Activated T-cell treated with anti-CD3 and anti-CD28 coated beads for 4 hours (primary cell): ENCODE data around the gene MYO1D.
A peak's percentile ranks its signal among the peaks of the same experiment; 100 is the strongest.
"Not testable (repeated sequence)": the region's sequence is repeated elsewhere in the genome, so short reads cannot be mapped to it uniquely, and the experiment has no call there.

ENCODE experiments used
- DNase-seq: peaks from one replicate; pipeline ENCODE4 v3.0.0-alpha.2; 2020

The MYO1D gene

DNA sequence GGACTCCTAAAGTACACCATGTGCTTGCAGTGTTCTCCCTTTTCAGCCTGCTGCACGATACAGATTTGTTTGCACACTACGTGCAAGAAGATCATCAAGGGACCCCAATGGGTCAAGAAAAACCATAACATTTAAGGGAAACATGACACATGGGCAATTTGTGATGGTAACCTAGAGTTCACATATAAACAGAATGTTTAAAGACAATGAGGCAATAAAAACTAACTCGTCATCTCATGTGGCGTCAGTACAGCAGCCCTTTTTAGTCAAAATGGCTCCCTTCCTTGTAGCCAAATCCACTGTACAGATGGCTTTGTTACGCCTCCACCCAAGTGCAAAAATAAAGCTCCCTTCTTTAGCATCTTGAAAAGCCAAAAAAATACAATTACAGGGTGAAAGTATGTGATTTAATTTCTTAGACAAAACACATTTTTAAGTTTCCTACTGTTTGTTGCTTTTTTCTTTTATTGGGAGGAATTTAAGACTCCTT is 216.4 kb downstream of the MYO1D start:
- DNase-seq = no peak

DNA sequence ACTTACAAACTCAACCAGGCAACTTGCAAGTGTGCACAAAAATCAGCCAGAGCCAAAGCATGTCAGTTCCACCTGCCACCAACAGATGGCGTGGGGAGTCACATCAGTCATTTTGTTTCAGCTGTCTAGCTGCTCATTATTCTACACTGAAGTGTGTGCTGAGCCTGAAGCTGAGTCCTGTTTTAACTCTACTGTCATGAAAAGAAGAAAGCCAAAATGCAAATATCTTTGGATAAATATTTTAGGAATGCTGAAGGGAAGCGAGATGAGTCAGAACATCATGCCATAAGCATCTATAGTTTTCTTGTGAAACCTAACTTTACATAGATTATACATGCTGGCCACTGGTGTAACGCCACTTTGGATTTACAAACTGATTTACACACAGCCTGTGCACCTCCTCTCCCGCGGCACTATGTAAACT is 217.5 kb downstream of the MYO1D start:
- DNase-seq = peak; percentile 50

DNA sequence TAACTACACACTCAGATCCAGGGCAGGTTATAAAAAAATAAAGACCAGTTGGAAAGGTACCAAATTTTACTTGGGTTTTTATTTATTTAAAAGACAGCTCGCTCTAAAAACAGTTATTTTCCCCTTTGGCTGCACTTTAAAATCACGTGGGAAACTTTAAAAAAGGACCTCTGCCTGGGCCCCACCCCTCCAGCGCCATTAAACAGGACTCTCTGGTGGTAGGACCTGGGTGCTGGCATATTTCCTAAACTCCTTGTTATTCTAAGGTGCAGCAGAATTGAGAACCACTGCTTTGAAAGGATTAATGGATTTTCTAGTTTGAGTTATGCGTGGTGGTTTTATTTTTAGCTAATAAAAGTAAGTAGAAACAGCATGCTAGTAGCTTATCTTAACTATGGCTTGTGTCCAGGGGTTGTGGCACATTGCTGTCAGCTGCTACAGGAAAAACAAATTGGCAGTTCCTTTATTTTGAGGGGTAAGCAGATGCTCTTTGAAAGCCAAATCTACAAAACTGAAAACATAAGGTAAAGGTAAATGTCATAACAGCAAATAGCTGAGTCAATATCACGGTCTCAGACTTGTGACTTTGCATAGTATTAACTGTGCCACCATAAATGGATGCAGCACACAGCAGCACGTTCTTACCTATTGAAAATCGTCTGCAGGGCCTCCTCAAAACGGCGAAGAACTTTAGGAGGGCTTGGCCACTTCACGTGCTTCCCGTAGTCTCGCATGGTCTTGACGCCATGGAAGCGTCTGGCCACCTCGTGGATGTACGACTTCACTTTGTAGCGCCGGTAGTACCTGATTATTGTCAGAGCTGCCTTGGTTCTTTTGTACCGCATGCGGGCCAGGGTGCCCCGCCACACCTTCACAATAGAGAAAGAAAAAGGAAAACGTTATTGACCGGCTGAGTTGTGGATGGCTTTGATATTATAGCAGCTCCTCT is 218.2 kb downstream of the MYO1D start:
- no peak for DNase-seq

DNA sequence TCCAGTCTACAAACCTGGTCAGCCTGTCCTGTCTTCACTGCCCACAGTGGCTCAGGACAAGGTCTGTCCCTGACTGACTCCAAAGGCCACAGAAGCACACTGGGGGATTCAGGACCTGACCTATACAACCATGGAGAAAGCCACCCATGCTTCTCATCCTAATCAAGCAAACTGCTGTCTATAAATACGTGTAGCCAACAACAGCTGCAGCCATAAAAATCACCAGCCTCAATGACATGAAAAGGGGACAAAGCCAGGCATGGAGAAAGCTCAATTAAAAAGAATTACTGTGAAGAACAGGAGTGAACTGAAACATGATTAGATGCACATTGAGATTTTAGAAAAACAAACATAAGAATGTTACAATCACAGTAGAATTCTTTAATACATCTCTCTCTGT is 220.0 kb downstream of the MYO1D start:
- no peak for DNase-seq

DNA sequence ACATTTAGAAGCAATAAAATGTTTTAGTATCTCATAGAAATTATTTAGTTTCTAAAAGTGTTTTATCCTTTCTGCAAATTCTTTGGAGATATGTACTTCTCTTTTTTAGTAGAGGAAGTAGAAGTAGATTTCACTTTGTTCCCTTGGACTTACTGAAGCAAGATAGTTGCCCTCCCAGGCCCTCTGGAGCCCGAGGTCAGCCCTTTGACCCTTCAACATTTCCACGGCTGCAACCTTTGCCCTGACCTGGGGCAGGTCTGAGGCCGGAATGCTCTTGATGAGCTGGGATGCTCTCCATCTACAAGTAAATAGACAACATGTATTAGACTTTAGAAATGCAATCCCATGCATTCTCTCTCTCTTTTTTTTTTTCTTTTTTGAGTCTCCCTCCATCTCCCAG is 222.6 kb downstream of the MYO1D start:
- no peak for DNase-seq

DNA sequence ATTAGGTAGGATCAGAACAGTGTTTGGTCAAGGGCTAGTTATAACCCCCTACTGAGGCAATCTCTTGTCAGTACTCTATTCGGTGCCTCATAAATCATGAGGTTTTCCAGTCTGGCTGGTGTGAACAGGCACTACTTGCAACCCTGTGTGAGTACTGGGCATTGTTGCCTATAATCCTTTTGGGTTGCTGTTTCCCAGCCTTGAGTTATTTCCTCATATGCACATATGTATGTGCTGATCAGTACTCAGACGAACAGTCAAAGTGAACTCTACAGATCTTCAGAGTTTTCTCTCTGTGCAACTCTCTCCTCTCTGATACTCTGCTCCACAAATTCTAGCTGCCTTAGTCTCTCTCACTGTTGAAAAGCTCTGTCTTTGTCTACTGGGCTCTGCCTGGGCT is 225.8 kb downstream of the MYO1D start:
- DNase-seq = no peak

DNA sequence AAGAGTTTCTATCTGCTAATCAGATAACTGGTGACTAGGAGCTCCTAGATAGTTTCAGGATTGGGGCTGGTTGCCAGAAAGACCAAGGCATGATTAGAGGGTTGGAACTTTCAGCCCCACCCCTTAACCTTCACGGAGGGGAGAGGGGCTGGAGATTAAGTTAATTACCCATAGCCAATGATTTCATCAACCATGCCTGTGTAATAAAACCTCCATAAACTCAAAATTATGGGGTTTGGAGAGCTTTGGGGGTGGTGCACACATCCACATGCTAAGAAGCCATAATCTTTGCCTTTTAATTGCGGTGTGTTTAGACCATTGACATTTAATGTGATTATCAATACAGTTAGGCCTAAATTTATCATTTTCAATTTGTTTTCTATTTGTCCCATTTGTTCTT is 228.5 kb downstream of the MYO1D start:
- DNase-seq = no peak

DNA sequence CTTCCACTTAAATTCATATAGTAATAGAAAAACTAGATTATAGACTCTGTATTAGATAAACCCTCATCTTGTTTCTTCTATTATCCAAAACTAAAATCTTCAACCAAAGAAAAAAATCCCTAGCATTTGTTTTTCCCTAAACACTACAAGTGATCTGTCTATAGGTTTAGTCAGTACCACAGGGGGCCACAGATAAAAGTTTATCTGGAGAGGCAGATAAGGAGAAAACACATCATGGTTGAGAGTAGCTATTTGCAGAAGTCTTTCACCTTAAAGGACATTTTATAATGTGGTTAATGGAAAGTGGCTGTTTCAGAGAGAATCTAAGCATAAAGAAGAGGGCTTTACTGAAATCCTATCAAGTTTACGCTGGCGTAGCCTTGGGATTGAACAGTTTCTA is 230.0 kb downstream of the MYO1D start:
- DNase-seq = no peak

DNA sequence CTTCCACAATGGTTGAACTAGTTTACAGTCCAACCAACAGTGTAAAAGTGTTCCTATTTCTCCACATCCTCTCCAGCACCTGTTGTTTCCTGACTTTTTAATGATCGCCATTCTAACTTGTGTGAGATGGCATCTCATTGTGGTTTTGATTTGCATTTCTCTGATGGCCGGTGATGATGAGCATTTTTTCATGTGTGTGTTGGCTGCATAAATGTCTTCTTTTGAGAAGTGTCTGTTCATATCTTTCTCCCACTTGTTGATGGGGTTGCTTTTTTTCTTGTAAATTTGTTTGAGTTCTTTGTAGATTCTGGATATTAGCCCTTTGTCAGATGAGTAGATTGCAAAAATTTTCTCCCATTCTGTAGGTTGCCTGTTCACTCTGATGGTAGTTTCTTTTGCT is 235.4 kb downstream of the MYO1D start:
- not testable (repeated sequence) for DNase-seq

DNA sequence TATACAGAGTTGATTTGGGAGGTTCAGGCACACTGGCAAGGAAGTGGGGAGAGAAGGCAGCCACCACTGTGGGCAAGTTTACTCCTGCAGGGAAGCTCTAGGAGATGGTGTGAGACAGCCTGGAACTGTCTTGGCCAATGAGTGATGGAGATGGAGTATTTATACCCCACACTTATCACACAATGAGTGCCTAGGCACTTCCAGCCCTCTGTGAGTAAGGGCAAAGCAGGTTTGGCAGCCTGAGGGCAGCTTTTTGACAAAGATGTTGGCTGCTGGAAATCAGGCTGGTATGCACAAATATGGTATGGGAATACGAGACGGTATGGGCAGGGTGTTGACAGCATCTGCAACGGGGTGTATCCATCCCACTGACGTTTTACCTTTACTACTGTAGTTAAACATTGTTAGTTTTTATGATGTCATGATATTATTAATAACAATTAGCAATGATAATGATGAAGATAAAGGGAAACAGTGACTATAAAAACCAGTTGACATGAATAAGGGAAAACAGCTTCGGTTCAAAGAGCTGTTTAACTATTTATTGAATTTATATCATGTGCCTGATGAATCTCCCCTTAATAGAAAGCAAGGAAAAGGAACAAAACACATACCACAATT is 240.2 kb downstream of the MYO1D start:
- DNase-seq = no peak

DNA sequence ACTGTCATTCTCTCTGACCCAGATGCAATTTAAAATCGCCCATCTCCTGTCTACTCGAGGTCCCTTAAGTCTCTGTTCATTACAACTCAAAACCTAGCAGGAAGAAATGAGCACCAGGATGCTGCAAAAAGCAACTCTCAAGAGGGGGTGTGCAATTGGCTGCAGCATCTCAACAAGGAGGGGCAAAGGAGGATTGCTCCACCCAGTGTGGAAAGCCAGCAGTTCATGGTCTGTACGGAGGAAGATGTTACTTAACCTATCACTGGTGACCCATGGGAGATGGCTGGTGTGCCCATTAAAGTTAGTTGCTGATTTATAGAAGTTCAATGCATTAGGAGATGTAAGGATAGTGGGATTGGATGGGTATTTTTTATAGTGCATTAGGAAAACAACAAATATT is 242.8 kb downstream of the MYO1D start:
- no peak for DNase-seq

DNA sequence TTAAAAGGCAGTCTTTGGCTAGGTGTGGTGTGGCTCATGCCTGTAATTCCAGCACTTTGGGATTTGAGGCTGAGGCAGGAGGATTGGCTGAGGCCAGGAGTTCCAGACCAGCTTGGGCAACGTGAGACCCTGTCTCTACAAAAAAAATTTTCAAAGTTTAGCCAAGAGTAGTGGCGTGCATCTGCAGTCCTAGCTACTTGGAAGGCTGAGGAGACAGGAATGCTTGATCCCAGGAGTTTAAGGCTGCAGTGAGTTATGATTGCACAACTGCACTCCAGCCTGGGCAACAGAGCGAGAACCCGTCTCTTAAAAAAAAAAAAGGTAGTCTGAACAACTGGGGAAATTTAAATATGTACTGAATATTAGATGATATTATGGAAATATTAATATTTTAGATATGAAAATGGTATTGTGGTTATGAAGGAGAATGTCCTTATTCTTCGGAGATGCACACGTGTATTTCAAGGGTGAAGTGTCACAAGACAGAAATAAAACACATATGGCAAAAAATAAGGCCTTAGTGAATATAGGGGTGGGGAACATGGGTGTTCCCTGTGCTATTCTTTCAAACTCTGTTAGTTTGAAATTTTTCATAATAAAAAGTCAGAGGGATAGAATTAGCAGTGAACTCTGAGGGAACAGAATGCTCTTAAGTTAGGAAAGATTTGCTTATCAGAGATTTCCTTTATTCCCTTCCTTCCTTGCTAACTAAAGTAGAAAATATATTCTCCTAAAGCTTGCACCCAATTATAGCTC is 245.4 kb downstream of the MYO1D start:
- DNase-seq = no peak

DNA sequence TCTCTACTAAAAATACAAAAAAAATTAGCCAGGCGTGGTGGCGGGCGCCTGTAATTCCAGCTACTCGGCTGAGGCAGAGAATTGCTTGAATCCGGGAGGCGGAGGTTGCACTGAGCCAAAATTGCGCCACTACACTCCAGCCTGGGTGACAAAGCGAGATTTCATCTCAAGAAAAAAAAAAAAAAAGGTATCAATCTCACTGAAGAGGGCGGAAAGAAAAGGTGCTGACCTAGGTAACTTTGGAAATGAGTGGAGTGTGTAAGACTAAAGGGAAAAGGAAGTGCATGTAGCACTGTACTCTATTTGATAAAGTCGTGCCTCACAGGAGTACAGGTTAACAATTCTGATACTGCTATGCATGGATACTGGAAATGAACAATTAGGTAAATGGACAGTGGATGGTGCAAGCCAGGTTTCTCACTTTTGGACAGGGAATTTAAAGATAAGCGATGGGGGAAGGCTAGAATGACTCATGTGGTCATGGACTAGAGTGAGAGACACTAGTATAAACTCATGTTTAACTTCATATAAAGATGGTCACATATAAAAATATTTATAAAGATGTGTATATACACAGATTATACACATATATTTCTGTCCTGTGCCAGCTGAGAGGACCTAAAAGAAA is 247.2 kb downstream of the MYO1D start:
- DNase-seq = no peak

DNA sequence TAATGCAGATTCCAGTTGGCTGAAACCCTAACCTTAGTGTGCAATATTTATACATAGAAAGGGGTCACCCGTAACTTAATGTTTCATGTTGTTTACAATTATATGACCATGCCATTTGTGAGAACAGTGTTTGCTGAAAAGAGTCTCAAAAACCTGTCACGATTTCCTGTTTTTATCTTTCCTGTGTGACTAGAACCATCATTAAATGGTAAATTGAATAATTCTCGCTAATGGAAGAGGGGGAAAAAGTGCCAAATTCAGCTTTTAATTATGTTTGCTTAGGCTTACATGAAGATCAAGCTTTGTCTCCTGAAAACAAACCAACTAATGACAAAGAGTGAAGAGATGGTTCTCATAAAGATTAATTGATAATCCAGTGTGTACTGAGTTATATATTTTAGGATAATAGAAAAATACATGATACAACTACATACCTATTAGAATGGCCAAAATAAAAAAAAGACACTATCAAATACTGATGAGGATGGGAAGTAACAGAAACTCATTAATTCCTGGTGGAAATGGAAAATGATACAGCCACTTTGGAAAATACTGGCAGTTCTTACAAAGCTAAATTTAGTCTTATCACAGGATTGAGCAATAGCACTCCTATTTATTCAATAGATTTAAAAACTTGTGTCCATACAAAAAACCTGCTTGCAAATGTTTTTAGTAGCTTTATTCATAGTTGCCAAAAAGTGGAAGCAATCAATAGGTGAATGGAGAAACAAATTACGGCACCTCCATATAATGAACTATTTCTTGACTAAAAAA is 248.5 kb downstream of the MYO1D start:
- no peak for DNase-seq

DNA sequence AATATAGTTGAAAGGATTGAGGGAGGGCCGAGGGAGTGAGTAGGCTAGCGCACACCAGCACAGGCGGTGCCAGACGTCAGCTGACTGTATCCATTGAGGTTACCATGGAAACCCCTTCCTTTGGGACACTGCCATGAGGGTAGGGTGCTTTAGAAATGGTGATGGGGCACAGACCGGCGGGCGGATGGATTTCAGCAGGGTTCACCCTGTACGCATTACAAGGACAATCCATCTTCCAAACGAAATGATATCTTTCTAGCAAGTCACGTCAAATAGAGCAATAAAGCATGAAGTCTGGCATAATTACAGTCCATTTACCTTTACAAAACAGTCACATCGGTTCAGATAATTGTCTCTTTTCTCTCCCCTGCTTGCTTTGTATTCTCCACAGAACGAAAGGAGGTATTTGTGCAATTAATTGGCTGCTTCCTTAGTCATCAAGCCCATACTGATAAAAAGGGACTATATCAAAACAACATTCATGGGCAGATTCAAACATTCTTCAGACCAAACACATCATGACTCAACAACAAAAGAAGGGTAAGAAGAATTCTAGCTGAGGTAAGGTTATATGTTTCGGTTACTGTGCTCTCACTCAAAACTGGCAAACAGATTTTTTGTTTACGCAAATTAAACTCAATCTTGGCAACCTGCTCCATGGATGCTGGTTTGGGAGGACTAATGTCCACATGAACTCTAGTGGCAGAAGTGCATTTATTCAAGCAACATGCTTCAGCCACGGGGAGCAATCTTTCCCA is 249.5 kb downstream of the MYO1D start:
- DNase-seq = no peak

DNA sequence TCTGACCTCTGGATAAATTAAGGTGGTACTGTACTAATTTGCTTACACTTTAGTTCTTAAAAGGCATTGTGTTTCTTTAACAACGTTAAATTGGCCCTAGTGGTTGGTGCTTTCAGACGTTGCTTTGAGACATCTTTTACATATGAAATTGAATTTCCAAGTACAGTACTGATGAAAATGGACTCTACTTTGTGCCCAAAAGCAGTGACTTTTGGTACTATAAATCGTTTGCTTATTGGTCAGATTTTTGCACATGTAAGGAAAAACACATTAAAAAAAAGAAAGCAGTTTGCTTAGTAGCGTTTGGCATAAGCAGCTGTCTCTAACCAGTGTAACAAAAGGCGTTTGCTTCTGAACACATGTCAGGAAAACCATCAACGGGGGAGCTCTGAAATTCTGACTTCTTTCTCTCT is 250.5 kb downstream of the MYO1D start:
- DNase-seq = no peak

DNA sequence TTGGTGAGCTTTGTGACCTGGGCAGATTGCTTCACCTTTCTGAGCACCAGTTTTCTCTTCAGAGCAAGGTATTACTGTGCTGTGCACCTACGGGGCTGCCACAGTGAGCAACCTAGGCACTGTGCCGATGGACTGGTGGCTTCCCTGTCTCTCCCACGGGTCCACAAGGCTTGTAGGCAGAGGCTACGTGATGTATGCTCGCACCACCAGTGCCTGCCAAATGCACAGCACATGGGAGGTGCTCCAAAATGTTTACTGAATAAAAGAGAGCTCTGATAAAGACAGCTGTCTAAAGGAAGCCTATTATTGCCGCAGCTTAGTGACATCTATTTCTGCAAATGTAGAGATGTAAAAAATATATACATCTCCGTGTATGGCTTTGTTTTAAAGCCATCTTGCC is 251.0 kb downstream of the MYO1D start:
- no peak for DNase-seq

DNA sequence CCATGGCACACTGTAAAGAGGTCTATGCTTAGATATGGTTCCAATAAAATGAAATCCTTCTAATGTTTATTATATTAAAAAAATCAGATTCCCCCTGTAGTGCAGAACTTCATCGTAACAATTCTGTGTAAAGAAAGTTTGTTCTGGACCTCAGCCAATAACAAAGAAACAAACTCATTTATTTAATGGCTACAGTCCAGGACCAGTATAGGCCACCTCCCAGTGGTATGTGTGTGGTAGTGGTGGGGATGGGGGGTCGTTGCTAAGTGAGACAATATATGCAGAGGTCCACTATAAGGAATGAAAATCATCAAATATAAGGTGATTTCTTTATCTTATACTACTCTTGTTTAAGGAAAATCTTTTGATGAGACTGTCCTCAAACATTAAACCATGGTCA is 253.7 kb downstream of the MYO1D start:
- no peak for DNase-seq

DNA sequence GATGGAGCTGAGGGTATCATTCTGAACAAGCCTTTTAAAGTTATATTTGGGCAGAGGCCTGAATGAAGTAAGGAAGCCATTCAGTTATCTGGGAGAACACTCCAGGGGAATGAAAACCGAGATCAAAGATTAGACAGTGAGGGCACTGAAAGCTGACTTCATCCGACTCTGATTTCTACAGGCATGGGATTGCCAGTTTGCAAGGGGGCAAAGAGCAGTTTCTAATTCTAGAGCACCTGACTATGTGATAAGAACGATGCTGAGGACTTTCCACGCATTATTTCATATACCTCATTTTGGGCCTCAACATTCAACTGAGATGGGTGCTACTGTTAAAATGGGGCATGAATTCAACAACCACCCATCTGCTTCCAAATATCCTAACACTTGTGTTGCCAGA is 254.4 kb downstream of the MYO1D start:
- DNase-seq = no peak

DNA sequence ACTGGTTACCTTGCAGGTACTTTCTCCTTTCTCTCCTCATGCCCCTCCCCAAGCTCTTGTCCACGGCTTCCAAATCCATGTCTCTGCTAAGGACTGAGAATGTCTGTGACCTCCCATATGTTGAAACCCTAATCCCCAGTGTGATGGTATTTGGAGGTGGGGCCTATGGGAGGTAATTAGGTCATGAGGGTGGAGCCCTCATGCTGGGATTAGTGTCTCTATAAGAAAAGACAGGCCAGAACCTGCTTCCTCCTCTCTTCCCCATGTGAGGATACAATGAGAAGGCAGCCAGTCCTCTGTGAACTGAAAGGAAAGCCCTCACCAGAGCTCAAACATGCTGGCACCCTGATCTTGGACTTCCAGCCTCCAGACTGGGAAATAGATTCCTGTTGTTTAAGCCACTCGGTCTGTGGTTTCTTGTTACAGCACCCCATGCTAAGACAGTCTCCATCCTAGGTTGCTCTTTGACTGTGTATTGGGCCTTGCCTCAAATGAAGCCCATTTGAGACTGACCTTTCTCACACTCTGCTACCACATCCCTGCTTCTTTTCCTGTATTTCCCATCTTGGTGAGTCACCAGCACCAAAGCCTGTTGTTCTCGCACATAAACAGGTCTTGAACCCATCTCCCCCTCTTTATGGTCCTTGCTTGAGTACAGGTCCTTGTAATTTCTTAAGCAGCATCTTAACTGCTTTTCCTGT is 255.2 kb downstream of the MYO1D start:
- no peak for DNase-seq

DNA sequence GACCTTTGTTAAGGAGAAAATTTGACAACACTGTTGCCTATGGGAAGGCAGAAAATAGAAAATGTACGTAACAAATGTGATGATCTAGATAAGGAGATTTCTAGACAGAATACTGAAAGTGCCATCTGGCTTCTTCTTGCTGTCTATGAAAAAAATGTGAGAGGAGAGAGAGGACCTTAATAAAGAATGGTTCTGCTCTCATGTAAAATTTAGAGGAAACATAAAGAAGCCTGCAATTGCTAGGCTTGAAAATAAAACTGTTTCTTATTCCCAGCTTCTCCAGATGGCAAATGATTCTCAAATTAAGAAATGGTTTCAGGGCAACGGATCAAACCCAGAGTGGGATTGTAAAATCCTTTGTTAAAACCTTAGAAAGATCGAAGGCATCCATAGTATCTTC is 261.6 kb downstream of the MYO1D start:
- no peak for DNase-seq
